SK-N-SH (cell line): ENCODE measurements around the gene FMO2.

ENCODE experiments used
- EP300 ChIP-seq, 2 experiments: IDR thresholded peaks; 2 replicates each; pipeline versions ENCODE4 v1.4.0 to v1.6.1; 2012; ENCODE audit warnings: borderline replicate concordance in 1 of 2, low read depth in 1 of 2, low read length in 1 of 2
- EZH2phosphoT487 ChIP-seq: fragments of 200-600 bp; sonication (generic); IDR thresholded peaks from 2 replicates; pipeline ENCODE4 v1.6.1; 2017; ENCODE audit warnings: low read depth, mixed run types, mild to moderate bottlenecking, antibody characterized with exemption, moderate library complexity, borderline replicate concordance
- FOXM1 ChIP-seq: IDR thresholded peaks from 2 replicates; pipeline ENCODE4 v1.4.0; 2012; ENCODE audit warnings: low read depth, mild to moderate bottlenecking
- MXI1 ChIP-seq: IDR thresholded peaks from 2 replicates; pipeline ENCODE4 v1.6.1; 2012; ENCODE audit warnings: mild to moderate bottlenecking, low read depth, low read length, improper control_type of control experiment
- POLR2AphosphoS5 ChIP-seq: IDR thresholded peaks from 2 replicates; pipeline ENCODE4 v1.6.1; 2012; ENCODE audit warnings: low read depth, low read length
- RAD21 ChIP-seq: IDR thresholded peaks from 2 replicates; pipeline ENCODE4 v1.6.1; 2012; ENCODE audit warnings: mild to moderate bottlenecking, low read length
- TF ChIP-seq, protein P1 (sequence below): fragments of 200-600 bp; sonication (generic); IDR thresholded peaks from 2 replicates; pipeline ENCODE4 v1.6.1; 2017; ENCODE audit warnings: antibody characterized with exemption, mild to moderate bottlenecking, moderate library complexity
- TF ChIP-seq, protein P2 (sequence below): IDR thresholded peaks from 2 replicates; pipeline ENCODE4 v1.6.1; 2012; ENCODE audit warnings: mild to moderate bottlenecking, low read depth, low read length, moderate library complexity

DNA sequence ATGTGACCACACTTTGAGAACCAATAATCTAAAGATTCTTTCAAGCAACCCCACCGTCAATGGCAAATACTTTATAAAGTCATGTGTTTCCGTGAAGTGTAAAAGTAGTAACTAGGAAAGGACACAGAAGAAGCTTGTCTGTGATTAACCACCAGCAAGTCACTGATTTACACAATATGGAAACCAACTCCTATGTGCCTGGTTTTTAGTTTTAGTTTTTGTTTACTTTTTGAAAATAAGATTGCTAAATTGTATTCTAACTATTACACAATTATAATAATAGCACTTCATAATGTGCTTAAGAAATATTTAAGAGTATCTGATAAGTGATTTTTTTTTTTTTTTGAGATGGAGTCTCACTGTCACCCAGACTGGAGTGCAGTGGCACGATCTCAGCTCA is 13.0 kb downstream of the FMO2 start:
- TF ChIP-seq EZH2phosphoT487, result no peak
- TF ChIP-seq EP300 (IDR thresholded peaks at IDR 0.05; ENCODE audit: borderline replicate concordance in 1 of 2, low read depth in 1 of 2, low read length in 1 of 2), result no peak
- TF ChIP-seq, protein P1, sequence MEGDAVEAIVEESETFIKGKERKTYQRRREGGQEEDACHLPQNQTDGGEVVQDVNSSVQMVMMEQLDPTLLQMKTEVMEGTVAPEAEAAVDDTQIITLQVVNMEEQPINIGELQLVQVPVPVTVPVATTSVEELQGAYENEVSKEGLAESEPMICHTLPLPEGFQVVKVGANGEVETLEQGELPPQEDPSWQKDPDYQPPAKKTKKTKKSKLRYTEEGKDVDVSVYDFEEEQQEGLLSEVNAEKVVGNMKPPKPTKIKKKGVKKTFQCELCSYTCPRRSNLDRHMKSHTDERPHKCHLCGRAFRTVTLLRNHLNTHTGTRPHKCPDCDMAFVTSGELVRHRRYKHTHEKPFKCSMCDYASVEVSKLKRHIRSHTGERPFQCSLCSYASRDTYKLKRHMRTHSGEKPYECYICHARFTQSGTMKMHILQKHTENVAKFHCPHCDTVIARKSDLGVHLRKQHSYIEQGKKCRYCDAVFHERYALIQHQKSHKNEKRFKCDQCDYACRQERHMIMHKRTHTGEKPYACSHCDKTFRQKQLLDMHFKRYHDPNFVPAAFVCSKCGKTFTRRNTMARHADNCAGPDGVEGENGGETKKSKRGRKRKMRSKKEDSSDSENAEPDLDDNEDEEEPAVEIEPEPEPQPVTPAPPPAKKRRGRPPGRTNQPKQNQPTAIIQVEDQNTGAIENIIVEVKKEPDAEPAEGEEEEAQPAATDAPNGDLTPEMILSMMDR, result no peak
- no peak for TF ChIP-seq MXI1
- TF ChIP-seq RAD21, result no peak
- TF ChIP-seq FOXM1, result no peak
- no peak for TF ChIP-seq POLR2AphosphoS5
- TF ChIP-seq, protein P2, sequence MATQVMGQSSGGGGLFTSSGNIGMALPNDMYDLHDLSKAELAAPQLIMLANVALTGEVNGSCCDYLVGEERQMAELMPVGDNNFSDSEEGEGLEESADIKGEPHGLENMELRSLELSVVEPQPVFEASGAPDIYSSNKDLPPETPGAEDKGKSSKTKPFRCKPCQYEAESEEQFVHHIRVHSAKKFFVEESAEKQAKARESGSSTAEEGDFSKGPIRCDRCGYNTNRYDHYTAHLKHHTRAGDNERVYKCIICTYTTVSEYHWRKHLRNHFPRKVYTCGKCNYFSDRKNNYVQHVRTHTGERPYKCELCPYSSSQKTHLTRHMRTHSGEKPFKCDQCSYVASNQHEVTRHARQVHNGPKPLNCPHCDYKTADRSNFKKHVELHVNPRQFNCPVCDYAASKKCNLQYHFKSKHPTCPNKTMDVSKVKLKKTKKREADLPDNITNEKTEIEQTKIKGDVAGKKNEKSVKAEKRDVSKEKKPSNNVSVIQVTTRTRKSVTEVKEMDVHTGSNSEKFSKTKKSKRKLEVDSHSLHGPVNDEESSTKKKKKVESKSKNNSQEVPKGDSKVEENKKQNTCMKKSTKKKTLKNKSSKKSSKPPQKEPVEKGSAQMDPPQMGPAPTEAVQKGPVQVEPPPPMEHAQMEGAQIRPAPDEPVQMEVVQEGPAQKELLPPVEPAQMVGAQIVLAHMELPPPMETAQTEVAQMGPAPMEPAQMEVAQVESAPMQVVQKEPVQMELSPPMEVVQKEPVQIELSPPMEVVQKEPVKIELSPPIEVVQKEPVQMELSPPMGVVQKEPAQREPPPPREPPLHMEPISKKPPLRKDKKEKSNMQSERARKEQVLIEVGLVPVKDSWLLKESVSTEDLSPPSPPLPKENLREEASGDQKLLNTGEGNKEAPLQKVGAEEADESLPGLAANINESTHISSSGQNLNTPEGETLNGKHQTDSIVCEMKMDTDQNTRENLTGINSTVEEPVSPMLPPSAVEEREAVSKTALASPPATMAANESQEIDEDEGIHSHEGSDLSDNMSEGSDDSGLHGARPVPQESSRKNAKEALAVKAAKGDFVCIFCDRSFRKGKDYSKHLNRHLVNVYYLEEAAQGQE, result no peak
